Measurements from ENCODE around the gene CORO6. TPM values are rescaled to one million over a fixed set of nuclear protein-coding genes. Genes with fewer than 3 reads are reported as not detected.
"Not testable (repeated sequence)": the region's sequence is repeated elsewhere in the genome, so short reads cannot be mapped to it uniquely, and the experiment has no call there.

The CORO6 gene
- total RNA-seq, 1 donor from 2014 or later: 28.7 TPM

DNA sequence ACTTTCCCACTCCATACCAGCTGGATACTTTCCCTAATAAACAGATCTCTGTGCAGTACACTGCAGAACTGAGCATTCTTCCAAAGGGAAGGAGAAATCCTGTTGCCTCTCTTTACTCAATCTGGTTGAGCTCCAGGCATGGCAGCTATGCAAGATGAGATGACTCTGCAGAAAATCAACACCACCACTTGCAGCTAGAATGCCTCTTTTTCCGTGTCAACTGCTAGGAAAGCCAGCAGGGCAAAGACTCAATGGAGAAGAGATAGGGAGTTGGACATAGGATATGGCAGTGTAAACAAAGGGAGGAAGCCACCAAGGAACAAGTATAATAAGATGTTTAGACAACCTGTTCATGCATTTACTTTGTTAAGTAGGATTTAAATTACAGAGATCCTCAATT is 40.4 kb upstream of the CORO6 start:
- TF ChIP-seq, protein P1, sequence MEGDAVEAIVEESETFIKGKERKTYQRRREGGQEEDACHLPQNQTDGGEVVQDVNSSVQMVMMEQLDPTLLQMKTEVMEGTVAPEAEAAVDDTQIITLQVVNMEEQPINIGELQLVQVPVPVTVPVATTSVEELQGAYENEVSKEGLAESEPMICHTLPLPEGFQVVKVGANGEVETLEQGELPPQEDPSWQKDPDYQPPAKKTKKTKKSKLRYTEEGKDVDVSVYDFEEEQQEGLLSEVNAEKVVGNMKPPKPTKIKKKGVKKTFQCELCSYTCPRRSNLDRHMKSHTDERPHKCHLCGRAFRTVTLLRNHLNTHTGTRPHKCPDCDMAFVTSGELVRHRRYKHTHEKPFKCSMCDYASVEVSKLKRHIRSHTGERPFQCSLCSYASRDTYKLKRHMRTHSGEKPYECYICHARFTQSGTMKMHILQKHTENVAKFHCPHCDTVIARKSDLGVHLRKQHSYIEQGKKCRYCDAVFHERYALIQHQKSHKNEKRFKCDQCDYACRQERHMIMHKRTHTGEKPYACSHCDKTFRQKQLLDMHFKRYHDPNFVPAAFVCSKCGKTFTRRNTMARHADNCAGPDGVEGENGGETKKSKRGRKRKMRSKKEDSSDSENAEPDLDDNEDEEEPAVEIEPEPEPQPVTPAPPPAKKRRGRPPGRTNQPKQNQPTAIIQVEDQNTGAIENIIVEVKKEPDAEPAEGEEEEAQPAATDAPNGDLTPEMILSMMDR (conservative IDR thresholded peaks at IDR 0.05; ENCODE audit: low read depth, low read length): no peak
- DNase-seq (ENCODE audit: low read depth): no peak
- H3K4me3 ChIP-seq (ENCODE audit: low read depth, low read length): no peak overlapping the region

DNA sequence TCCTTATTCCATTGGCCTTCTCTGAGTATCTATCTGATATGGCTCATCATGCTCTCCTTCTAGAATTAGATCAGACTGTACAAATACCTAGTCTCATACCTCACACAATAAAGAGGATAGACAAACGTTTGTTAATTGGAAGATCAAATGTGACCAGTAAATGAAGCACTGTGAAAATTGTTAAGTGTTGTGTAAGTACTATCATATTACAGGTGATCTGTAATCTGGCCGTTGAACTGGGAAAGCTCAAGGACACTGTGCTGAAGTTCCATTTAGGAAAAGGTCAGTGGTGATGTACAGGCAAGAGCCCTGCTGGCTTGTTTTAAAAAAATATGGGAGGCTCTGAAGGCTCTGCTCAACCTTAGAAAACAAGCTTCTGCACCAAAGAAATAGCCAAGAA is 38.5 kb upstream of the CORO6 start:
- no peak for DNase-seq (ENCODE audit: low read depth)
- H3K4me3 ChIP-seq (ENCODE audit: low read depth, low read length): no peak overlapping the region
- TF ChIP-seq, protein P1 (conservative IDR thresholded peaks at IDR 0.05; ENCODE audit: low read depth, low read length): no peak

DNA sequence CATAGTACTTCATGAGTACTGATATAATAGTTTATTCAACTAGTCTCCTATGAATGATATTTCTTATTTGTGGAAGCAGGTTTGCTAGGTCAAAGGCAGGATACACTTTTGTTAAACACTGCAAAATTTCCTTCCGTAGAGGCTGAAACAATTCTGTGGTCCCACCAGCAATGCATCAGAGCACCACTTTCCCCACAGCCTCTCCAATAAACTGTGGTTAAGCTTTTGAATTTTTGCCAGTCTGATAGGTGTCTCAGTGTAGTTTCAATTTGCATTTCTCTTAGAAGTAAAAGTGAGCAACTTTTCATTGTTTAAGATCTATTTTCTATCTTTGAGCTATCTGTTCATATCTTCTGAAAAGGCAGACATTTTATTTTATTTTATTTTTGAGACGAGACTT is 36.4 kb upstream of the CORO6 start:
- no peak overlapping the region for H3K4me3 ChIP-seq (ENCODE audit: low read depth, low read length)
- no peak for DNase-seq (ENCODE audit: low read depth)
- TF ChIP-seq, protein P1 (conservative IDR thresholded peaks at IDR 0.05; ENCODE audit: low read depth, low read length): no peak

DNA sequence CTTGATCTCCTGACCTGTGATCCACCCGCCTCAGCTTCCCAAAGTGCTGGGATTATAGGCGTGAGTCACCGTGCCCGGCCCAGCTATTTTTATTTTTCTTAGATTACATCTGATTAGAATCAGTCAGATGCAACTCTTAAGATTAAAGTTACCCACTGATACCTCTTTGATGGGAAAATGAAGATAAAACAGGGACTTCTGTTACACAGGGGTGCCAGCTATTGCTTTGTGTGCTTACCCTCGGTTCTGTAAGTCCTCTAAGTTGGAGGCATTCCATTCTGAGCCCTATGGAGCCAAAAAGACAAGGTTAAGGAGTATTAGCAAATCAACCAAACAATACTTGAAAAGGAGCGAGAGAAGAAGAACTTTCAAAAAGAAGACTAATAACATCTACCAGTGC is 32.6 kb upstream of the CORO6 start:
- DNase-seq (ENCODE audit: low read depth): no peak
- H3K4me3 ChIP-seq (ENCODE audit: low read depth, low read length): no peak overlapping the region
- TF ChIP-seq, protein P1 (conservative IDR thresholded peaks at IDR 0.05; ENCODE audit: low read depth, low read length): no peak

DNA sequence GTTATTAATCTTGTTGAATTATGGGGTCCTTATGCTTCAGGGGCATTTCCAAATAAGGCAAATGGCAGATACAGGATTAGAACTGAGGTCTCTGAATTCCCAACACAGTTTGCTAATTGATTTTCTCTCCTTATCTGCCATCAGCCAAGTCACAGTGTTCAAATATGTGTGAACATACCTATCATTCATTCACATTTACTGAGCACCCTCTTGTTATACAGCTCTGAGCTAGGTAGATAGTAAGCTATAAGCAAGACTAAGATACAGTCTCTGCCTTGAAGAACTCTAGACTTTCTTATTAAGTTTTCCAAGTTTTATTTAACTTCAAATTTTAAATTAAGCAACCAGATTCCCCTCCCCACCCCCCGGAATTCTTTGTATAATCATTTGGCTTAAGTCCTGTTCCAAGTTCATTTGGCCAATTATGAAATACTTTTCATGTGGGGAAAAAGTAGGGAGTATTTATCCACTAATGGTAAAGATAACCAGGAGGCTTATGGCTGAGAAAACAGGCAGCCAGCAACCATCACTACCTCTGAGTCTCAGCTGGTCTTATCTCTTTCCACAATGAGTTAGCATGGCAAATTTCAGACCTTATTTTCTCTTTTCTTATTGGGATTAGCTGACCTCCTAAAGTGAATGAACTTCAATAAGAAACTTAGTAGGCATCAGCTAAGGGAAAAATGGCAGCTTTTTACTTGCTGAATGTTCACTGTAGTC is 31.4 kb upstream of the CORO6 start:
- TF ChIP-seq, protein P1 (conservative IDR thresholded peaks at IDR 0.05; ENCODE audit: low read depth, low read length): no peak
- no peak for DNase-seq (ENCODE audit: low read depth)
- H3K4me3 ChIP-seq (ENCODE audit: low read depth, low read length): no peak overlapping the region

DNA sequence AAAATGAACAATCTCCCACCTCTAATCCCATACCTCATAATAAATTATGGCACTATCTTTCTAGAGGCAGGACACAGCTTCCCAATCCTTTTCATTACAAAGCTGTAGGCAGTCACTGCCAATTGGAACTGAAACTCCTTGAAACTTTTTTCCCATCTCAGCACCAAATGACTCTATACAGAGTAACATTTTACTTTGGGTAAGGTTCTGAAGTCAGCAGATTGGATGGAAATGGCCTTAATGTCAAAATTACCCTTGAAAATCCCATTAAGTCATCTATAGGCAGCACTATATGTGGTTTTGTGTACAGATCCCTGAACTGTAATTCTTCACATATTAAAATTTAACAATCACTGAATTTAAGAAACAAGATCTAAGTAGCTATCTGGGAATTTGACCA is 30.3 kb upstream of the CORO6 start:
- H3K4me3 ChIP-seq (ENCODE audit: low read depth, low read length): no peak overlapping the region
- no peak for DNase-seq (ENCODE audit: low read depth)
- TF ChIP-seq, protein P1 (conservative IDR thresholded peaks at IDR 0.05; ENCODE audit: low read depth, low read length): no peak

DNA sequence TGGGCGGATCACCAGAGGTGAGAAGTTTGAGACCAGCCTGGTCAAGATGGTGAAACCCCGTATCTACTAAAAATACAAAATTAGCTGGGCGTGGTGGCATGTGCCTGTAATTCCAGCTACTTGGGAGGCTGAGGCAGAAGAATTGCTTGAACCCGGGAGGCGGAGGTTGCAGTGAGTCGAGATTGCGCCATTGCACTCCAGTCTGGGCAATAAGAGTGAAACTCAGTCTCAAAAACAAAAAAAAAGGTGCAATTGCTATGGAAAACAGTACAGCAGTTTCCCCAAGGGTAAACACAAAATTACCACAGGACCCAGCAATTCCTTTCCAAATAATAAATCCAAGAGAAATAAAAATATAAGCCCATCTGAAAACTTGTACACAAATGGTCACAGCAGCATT is 29.2 kb upstream of the CORO6 start:
- not testable (repeated sequence) for H3K4me3 ChIP-seq (ENCODE audit: low read depth, low read length)

More for the DNA sequence above, 29.2 kb upstream of the CORO6 start:
- DNase-seq (ENCODE audit: low read depth): not testable (repeated sequence)

Measured in epithelial cell of proximal tubule (primary cell).